ENCODE measurements around the gene HDAC4. TPM values are rescaled to one million over a fixed set of nuclear protein-coding genes. Genes with fewer than 3 reads are reported as not detected.

The HDAC4 gene
- total RNA-seq, 1 donor from 2014 or later, result 7.8 TPM

- peaks cover 2% of the 10 kb centered on the region for H3K36me3 ChIP-seq (ENCODE audit: control insufficient read depth, insufficient read depth, low read length)
- H3K4me3 ChIP-seq (ENCODE audit: low read depth, low read length), result no peak overlapping the region
- TF ChIP-seq, protein P1, sequence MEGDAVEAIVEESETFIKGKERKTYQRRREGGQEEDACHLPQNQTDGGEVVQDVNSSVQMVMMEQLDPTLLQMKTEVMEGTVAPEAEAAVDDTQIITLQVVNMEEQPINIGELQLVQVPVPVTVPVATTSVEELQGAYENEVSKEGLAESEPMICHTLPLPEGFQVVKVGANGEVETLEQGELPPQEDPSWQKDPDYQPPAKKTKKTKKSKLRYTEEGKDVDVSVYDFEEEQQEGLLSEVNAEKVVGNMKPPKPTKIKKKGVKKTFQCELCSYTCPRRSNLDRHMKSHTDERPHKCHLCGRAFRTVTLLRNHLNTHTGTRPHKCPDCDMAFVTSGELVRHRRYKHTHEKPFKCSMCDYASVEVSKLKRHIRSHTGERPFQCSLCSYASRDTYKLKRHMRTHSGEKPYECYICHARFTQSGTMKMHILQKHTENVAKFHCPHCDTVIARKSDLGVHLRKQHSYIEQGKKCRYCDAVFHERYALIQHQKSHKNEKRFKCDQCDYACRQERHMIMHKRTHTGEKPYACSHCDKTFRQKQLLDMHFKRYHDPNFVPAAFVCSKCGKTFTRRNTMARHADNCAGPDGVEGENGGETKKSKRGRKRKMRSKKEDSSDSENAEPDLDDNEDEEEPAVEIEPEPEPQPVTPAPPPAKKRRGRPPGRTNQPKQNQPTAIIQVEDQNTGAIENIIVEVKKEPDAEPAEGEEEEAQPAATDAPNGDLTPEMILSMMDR (IDR thresholded peaks at IDR 0.05; ENCODE audit: insufficient read depth, low read length, poor library complexity, severe bottlenecking), result no peak
- no peaks in the 10 kb centered on the region for H3K27me3 ChIP-seq (ENCODE audit: control insufficient read depth, insufficient read depth, low read length)
- no peak for DNase-seq (ENCODE audit: low read depth)
Observed at GRCh38 chr2:239130041-239130440, 270.8 kb downstream of the HDAC4 start.

DNA sequence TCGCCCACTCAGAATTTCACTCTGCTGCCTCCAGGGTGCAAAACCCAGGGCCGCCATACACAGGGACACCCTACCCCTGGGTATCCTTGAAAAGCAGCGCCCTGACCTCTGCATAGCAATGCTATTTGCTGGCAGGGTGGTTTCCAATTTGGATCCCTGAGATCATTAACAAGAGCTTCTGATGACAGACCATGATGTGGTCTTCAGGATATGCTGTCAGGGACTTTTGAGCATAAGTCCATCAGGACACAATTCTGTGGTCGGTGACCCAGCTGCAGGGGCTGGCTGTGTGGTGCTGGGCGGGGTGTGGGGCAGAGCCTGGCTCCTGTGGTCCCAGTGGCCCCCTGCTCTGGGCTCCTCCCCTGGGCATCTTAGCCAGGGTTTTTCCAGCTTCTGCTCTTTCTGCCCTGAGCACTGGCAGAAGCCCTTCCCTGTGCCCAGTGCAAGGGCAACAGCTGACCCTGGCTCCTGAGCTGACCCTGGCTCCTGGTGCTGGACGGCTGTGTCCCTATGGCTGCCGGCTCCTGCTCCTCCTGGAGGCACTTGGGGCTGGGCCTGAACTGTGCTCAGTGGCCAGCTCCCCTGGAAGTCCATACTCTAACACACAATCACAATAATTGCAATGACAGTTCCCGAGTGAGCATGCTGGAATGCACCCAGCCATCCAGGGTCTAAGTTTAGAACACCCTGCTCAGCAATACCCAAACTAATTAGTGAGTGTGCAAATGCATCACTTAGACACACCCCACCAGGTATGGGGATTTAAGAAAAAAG lies 271.5 kb downstream of the HDAC4 start:
- no peak for DNase-seq (ENCODE audit: low read depth)
- Histone ChIP-seq H3K36me3 (ENCODE audit: control insufficient read depth, insufficient read depth, low read length) (peaks cover 2% of the 10 kb centered on the region), H3K4me3 (ENCODE audit: low read depth, low read length) (no peak overlapping the region), H3K27me3 (ENCODE audit: control insufficient read depth, insufficient read depth, low read length) (no peaks in the 10 kb centered on the region)
- TF ChIP-seq, protein P1 (IDR thresholded peaks at IDR 0.05; ENCODE audit: insufficient read depth, low read length, poor library complexity, severe bottlenecking), result no peak

DNA sequence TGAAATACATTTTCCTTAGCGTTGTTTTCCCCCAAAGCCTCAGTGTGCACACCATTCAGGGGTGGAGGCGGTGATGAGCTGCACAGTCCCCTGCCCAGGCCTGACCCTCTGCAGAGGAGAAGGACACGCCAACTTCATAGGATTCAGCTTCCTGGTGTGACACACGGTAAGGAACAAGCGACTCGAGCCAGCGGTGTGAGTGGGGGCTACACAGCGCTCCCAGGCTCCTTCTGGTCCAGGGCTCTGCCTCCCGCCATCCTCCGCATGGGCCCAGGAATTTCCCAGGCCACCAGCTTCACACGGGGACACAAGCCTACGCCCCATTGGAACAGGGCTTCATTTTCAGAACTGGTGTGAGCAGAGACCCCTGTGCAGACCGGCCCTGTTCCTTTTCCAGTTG lies 272.1 kb downstream of the HDAC4 start:
- Histone ChIP-seq H3K27me3 (ENCODE audit: control insufficient read depth, insufficient read depth, low read length) (no peaks in the 10 kb centered on the region), H3K4me3 (ENCODE audit: low read depth, low read length) (no peak overlapping the region), H3K36me3 (ENCODE audit: control insufficient read depth, insufficient read depth, low read length) (peaks cover 2% of the 10 kb centered on the region)
- DNase-seq (ENCODE audit: low read depth), result no peak
- TF ChIP-seq, protein P1 (IDR thresholded peaks at IDR 0.05; ENCODE audit: insufficient read depth, low read length, poor library complexity, severe bottlenecking), result no peak

DNA sequence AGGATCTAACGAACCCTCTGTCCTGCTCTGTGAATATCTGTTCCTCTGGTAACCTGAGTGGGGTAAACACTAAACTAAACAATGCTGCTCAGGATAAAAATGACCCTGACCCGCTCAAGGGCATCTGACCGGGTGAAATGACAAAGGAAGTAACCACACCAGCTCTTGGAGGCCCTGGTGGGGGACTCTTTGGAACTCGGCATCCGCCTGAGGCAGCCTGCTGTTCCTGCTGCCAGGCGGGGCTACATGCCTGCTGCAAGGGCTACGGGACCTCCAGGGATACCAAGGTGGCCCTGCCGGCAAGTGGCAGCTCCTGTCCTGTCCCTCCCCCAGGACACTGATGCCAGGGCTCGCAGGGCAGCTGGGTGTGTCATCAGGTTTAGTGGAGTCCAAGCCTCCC lies 273.3 kb downstream of the HDAC4 start:
- no peaks in the 10 kb centered on the region for H3K27me3 ChIP-seq (ENCODE audit: control insufficient read depth, insufficient read depth, low read length)
- DNase-seq (ENCODE audit: low read depth), result no peak
- no peak overlapping the region for H3K4me3 ChIP-seq (ENCODE audit: low read depth, low read length)
- TF ChIP-seq, protein P1 (IDR thresholded peaks at IDR 0.05; ENCODE audit: insufficient read depth, low read length, poor library complexity, severe bottlenecking), result no peak
- peaks cover 2% of the 10 kb centered on the region for H3K36me3 ChIP-seq (ENCODE audit: control insufficient read depth, insufficient read depth, low read length)

DNA sequence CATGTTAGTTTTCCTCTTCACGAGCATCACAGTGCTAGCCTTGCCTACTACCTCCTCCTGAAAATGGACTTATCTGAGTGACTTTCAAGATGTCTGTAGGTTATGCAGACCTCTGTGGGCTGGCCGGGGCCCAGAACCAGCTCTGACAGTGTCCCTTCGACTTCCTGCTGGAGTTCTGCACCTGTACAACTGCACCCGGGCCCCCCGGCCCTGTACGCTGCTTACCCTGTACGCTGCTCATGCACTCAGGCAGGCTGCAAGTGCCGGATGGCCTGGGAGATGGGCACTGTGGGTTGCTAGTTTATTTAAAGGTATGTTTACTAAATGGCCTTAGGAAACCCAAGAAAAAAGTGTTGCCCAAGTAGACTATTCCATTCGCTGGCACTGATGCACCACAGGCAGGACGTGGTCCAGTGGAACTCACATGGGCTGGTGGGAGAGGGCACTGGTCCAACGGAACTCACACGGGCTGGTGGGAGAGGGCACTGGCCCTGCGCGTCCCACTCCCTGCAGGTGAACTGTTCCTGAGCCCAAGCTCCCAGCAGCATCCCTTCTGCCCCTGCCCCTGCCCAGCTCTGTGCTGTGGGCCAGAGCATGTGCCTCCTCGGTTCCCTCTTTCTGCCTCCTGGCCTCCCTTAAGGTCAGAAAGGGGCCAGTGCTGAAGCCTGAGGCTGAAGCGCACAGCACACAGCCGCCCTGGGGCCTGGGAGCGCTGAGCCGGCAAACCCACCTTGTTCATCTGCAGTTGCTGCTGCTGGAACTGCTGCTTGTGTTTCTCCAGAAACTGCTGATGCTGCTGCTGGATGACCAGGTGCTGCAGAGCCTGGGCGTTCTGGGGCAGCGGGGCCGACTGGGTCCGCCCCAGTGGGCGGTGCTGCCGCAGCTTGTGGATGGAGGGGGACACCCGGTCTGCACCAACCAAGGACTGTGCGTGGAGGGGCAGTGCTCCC lies 274.8 kb downstream of the HDAC4 start:
- no peak overlapping the region for H3K4me3 ChIP-seq (ENCODE audit: low read depth, low read length)
- DNase-seq (ENCODE audit: low read depth), result no peak
- TF ChIP-seq, protein P1 (IDR thresholded peaks at IDR 0.05; ENCODE audit: insufficient read depth, low read length, poor library complexity, severe bottlenecking), result no peak
- no peaks in the 10 kb centered on the region for H3K27me3 ChIP-seq (ENCODE audit: control insufficient read depth, insufficient read depth, low read length)
- peaks cover 2% of the 10 kb centered on the region for H3K36me3 ChIP-seq (ENCODE audit: control insufficient read depth, insufficient read depth, low read length)

All from kidney epithelial cell (primary cell).